CD4-positive, alpha-beta T cell (primary cell): ENCODE data around the gene ASXL1. TPM values are rescaled to one million over a fixed set of nuclear protein-coding genes. Genes with fewer than 3 reads are reported as not detected.

ENCODE experiments used
- ATAC-seq: fragments of 200-7000 bp; cut with Tn5 transposase; one replicate; pipeline ENCODE4 v1.10.0; 2022; ENCODE audit warnings: mild to moderate bottlenecking; ENCODE audit not compliant: poor library complexity
- CTCF ChIA-PET: fragments of 350-600 bp; sonication (Branson Sonifier 250); formaldehyde crosslinking; loops from one replicate; lab custom pipeline; 2021; ENCODE audit warnings: antibody characterized with exemption, inconsistent platforms; lab: Charles Lee
- POLR2A ChIA-PET: fragments of 350-600 bp; sonication (Branson Sonifier 250); formaldehyde crosslinking; loops from one replicate; lab custom pipeline; 2021; ENCODE audit warnings: antibody characterized with exemption, inconsistent platforms; lab: Charles Lee
- DNase-seq, 14 experiments: peaks; one replicate each; pipeline ENCODE4 v3.0.0-alpha.2; 2013 to 2020; ENCODE audit warnings: mixed read lengths in 2 of 14
- H3K27ac ChIP-seq, 2 donors: one replicate each; pipeline versions ENCODE4 v1.5.1 to v1.7.0; 2013; ENCODE audit warnings: low read length in 2 of 2, low read depth in 1 of 2, mild to moderate bottlenecking in 1 of 2
- H3K27me3 ChIP-seq, 2 experiments: 1 replicate in 1 of 2; 2 replicates in 1 of 2; pipeline versions ENCODE4 v1.6.1 to v1.7.0; 2013; ENCODE audit warnings: low read length in 2 of 2, control low read depth in 1 of 2, mild to moderate bottlenecking in 1 of 2, moderate library complexity in 1 of 2; ENCODE audit not compliant: insufficient read depth in 2 of 2, control insufficient read depth in 1 of 2
- H3K36me3 ChIP-seq: one replicate; pipeline ENCODE4 v1.6.1; 2013; ENCODE audit warnings: low read length, control low read depth; ENCODE audit not compliant: insufficient read depth
- H3K4me1 ChIP-seq: one replicate; pipeline ENCODE4 v1.6.1; 2013; ENCODE audit warnings: low read length, control low read depth; ENCODE audit not compliant: insufficient read depth
- H3K4me3 ChIP-seq: one replicate; pipeline ENCODE4 v1.5.1; 2013; ENCODE audit warnings: mild to moderate bottlenecking, low read length, moderate library complexity
- H3K9me3 ChIP-seq, 2 experiments: 1 replicate in 1 of 2; 2 replicates in 1 of 2; pipeline versions ENCODE4 v1.6.1 to v1.7.0; 2013; ENCODE audit warnings: low read length in 2 of 2, mild to moderate bottlenecking in 2 of 2, control low read depth in 1 of 2, moderate library complexity in 1 of 2; ENCODE audit not compliant: control insufficient read depth in 1 of 2, insufficient read depth in 1 of 2
- H3K27ac Mint-ChIP-seq: one replicate; pipeline ENCODE4 v1.8.0; 2020; ENCODE audit warnings: mixed read lengths
- H3K27me3 Mint-ChIP-seq: one replicate; pipeline ENCODE4 v1.8.0; 2021; ENCODE audit warnings: mixed read lengths
- H3K36me3 Mint-ChIP-seq: one replicate; pipeline ENCODE4 v1.8.0; 2021; ENCODE audit warnings: low read depth, mixed read lengths
- H3K4me1 Mint-ChIP-seq: one replicate; pipeline ENCODE4 v1.8.0; 2021; ENCODE audit warnings: low read depth, mixed read lengths
- H3K4me3 Mint-ChIP-seq: one replicate; pipeline ENCODE4 v1.8.0; 2020; ENCODE audit warnings: mild to moderate bottlenecking, mixed read lengths
- H3K9me3 Mint-ChIP-seq: one replicate; pipeline ENCODE4 v1.8.0; 2020; ENCODE audit warnings: mixed read lengths
- CTCF ChIP-seq: fragments of 200-600 bp; IDR thresholded peaks from one replicate; pipeline ENCODE4 v1.8.0; 2022; ENCODE audit warnings: antibody characterized with exemption, mild to moderate bottlenecking
- intact Hi-C, 2 experiments: fragments of 100-400 bp; cut with DNase I in 1 of 2; cut with micrococcal nuclease in 1 of 2; formaldehyde crosslinking; loops; one replicate each; pipeline versions ENCODE4 v1.15.1 to v1.9.0; 2023 to 2025; cut with DNase I, micrococcal nuclease
- total RNA-seq, 174 experiments: library from RNA in 2 of 174; stranded (reverse) in 2 of 174; gene quantifications; one replicate each; pipeline ENCODE4 v1.2.3 and lab custom pipeline; 2021 to 2026

Gene ASXL1
- total RNA-seq, 2 experiments from 2014 or later, result 213 to 222 TPM

GRCh38 chr20:32437391-32438074 is 79.4 kb downstream of the ASXL1 start:
- DNase-seq (peak in 5 of 14 experiments; percentile 16 to 56 (median 45)), ATAC-seq (peak; percentile 30)
- Histone ChIP-seq H3K4me1 (no peaks in the 10 kb centered on the region), H3K9me3 (no peaks in the 10 kb centered on the region), H3K27me3 (no peaks in the 10 kb centered on the region), H3K36me3 (peaks cover 78% of the 10 kb centered on the region), H3K4me3 (no peak overlapping the region), H3K27ac (no peak overlapping the region)
- Mint-ChIP-seq H3K27me3 (no peaks in the 10 kb centered on the region), H3K9me3 (no peaks in the 10 kb centered on the region), H3K27ac (no peak overlapping the region), H3K4me3 (no peak overlapping the region), H3K4me1 (peaks cover 7% of the 10 kb centered on the region), H3K36me3 (peaks cover 90% of the 10 kb centered on the region)
- TF ChIP-seq CTCF, result peak; percentile 21
- POLR2A ChIA-PET, result interaction anchor here (0.5 kb wide), 1 partner anchor 28 kb away, joined by 3 read pairs; no protein-coding TSS in a partner anchor
- intact Hi-C loops, result loop anchor here in 1 of 2 experiments (5.0 kb wide), 2 partner anchors 100 to 215 kb away; no protein-coding TSS in a partner anchor
- CTCF ChIA-PET, result interaction anchor here (0.5 kb wide), 1 partner anchor 234 kb away, joined by 3 read pairs; no protein-coding TSS in a partner anchor

DNA sequence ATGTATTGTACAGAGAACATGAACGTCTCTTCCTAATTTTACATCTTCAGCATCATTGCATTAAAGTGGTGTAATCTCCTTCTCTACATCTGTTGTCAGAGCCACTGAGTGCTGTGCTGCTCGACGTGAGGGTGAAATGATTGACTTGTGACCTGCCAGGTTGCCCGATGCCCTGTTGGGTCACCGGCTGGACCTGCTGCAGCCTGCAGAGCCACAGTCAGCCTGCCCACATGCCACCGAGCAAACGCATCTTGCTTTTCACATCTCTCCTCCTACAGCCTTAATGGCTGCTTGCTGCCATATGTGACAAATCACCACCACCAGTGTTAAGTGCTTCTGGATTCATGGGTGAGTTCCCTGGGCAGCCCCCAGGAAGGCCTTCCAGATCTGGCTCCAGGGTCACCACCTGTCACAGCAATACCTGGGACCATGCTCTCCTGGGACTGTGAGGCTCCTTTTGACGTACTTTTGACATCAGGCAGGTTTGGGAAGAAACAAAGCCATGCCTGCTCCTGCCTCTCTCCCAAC is 80.3 kb downstream of the ASXL1 start:
- no peaks in the 10 kb centered on the region for H3K27me3 ChIP-seq
- POLR2A ChIA-PET, result no interaction called here
- Mint-ChIP-seq H3K27ac (peak overlapping the region; percentile 51), H3K4me1 (peaks cover 10% of the 10 kb centered on the region), H3K4me3 (no peak overlapping the region), H3K36me3 (peaks cover 89% of the 10 kb centered on the region), H3K27me3 (no peaks in the 10 kb centered on the region), H3K9me3 (no peaks in the 10 kb centered on the region)
- ATAC-seq (no peak), DNase-seq (peak in 1 of 14 experiments; percentile 22)
- no peak overlapping the region for H3K27ac ChIP-seq
- no peaks in the 10 kb centered on the region for H3K4me1 ChIP-seq
- no peak overlapping the region for H3K4me3 ChIP-seq
- TF ChIP-seq CTCF, result no peak
- intact Hi-C loops, result loop anchor here in 1 of 2 experiments (5.0 kb wide), 2 partner anchors 101 to 214 kb away; no protein-coding TSS in a partner anchor
- CTCF ChIA-PET, result no interaction called here
- peaks cover 78% of the 10 kb centered on the region for H3K36me3 ChIP-seq
- H3K9me3 ChIP-seq, result no peaks in the 10 kb centered on the region

DNA sequence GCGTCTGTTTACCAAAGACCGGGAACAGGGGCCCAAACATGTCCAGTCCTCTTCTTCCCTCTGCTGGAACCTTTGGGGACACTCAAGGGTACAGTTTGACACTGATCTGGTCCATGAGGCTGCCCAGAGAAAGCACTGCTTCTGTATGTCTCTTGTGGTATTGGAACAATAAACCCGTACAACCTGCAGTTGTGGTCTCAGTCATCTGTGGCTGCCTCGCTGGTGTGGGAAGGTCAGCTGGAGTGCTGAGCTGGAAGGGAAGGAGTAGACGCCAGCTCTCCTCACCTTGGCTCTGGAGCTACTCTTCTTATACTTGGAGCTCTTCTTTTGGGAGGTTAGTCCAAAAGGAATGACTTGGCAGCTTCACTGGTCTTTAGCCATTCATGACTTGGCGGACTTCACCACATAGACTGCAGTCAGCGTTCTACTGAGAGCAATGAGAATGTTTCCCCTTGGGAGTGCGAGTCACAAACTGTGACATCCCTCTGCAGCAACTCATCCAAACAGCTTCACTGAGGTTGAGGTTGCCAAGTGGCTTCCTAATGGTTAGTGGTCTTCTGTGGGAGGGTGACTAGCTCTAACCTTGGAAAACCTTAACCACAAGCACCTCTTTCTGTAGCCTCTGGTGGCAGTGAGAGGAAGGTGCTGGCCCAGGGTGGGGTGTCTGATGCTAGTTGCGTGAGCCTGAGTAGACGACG is 81.2 kb downstream of the ASXL1 start:
- CTCF ChIA-PET, result interaction anchor here (1.4 kb wide), 1 partner anchor 46 kb away, joined by 4 read pairs; no protein-coding TSS in a partner anchor
- DNase-seq (peak in 1 of 14 experiments; percentile 29), ATAC-seq (no peak)
- Mint-ChIP-seq H3K9me3 (no peaks in the 10 kb centered on the region), H3K4me1 (peaks cover 17% of the 10 kb centered on the region), H3K27me3 (no peaks in the 10 kb centered on the region), H3K36me3 (peaks cover 88% of the 10 kb centered on the region), H3K27ac (peak overlapping the region; percentile 51), H3K4me3 (no peak overlapping the region)
- intact Hi-C loops, result loop anchor here in 1 of 2 experiments (5.0 kb wide), 2 partner anchors 102 to 213 kb away; no protein-coding TSS in a partner anchor
- H3K27ac ChIP-seq, result no peak overlapping the region
- no peak overlapping the region for H3K4me3 ChIP-seq
- no peak for TF ChIP-seq CTCF
- no peaks in the 10 kb centered on the region for H3K9me3 ChIP-seq
- no peaks in the 10 kb centered on the region for H3K27me3 ChIP-seq
- peaks cover 76% of the 10 kb centered on the region for H3K36me3 ChIP-seq
- POLR2A ChIA-PET, result no interaction called here
- peaks cover 3% of the 10 kb centered on the region for H3K4me1 ChIP-seq
